ENCODE results near the gene CST9.

The CST9 gene

DNA sequence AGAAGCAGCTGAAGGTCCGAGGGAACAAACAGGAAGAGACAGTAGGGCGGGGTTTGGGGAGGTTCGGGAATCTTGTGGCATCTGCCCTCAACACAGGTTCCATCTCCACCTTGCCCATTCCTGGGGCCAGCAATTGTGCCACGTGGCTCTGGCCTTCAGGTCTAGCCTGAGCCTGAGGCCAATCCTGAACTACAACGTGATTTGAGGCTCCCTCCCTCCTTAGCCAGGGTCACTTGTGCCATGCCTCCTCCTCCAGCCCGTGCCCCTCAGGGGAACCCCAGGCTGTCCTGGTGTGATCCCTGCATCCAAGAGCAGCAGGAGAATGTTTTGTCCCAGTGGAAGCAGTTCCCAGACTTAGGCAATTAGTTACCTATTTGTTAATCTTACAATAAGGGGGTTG is 3.0 kb downstream of the CST9 start:
- no peak overlapping the region for H3K27ac ChIP-seq
- TF ChIP-seq, protein P1, sequence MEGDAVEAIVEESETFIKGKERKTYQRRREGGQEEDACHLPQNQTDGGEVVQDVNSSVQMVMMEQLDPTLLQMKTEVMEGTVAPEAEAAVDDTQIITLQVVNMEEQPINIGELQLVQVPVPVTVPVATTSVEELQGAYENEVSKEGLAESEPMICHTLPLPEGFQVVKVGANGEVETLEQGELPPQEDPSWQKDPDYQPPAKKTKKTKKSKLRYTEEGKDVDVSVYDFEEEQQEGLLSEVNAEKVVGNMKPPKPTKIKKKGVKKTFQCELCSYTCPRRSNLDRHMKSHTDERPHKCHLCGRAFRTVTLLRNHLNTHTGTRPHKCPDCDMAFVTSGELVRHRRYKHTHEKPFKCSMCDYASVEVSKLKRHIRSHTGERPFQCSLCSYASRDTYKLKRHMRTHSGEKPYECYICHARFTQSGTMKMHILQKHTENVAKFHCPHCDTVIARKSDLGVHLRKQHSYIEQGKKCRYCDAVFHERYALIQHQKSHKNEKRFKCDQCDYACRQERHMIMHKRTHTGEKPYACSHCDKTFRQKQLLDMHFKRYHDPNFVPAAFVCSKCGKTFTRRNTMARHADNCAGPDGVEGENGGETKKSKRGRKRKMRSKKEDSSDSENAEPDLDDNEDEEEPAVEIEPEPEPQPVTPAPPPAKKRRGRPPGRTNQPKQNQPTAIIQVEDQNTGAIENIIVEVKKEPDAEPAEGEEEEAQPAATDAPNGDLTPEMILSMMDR (conservative IDR thresholded peaks at IDR 0.05): no peak

DNA sequence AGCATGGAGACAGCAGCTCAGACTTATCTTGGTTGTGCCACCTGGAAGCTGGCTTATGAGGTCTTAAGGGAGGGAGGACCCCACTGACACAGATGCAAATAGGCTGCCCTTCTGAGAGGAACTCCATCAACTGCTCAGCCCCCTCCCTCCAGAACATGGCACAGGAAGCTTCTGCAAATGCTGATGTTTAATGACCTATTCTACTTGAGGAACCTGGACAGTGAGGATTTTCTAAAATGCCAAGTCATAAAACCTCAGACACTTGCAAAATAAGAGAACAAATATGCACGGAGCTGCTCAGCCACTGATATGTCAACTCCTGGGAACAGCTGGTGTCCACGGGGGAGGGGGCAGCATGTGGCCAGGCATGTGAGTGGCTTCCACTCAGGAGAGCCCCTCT is 3.5 kb downstream of the CST9 start:
- TF ChIP-seq, protein P1 (conservative IDR thresholded peaks at IDR 0.05): no peak
- no peak overlapping the region for H3K27ac ChIP-seq

DNA sequence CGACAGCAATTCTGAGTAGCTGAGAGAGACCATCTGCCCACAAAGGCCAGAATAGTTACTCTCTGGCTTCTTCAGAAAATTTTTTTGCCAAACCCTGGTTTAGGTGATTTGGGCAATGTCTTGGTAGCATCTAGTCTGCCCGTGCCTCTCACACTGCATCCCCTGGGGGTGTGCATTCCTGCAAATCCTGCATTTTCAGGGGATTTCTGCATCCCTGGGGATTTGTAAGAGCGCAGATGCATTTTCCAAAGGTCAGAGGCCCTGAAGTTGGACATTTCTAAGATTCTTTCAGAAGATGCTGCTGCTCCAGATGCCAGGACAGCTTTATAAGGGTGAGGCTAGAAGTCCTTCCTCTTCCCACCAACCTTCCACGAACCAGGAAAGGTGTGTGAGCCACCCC is 4.0 kb downstream of the CST9 start:
- TF ChIP-seq, protein P1 (conservative IDR thresholded peaks at IDR 0.05): no peak
- no peak overlapping the region for H3K27ac ChIP-seq

DNA sequence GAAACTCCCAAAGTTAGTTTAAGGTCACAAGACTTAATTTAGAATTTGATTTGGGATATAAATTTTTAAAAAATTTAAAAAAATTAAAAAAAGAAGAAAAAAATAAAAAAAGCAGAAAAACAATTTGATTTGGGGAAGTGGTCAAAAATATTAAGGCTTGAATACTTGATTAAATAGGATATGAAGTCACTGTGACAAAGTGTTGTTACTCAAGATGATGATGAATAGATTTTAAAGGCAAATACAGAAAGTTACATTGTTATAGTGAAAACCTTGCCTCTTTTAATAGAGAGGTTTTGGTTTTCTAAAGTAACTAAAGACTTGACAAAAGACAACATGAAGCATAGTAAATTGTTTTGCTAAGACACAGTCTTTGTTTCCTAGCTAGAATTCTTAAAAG is 7.2 kb downstream of the CST9 start:
- TF ChIP-seq, protein P1 (conservative IDR thresholded peaks at IDR 0.05): no peak
- H3K27ac ChIP-seq: no peak overlapping the region

DNA sequence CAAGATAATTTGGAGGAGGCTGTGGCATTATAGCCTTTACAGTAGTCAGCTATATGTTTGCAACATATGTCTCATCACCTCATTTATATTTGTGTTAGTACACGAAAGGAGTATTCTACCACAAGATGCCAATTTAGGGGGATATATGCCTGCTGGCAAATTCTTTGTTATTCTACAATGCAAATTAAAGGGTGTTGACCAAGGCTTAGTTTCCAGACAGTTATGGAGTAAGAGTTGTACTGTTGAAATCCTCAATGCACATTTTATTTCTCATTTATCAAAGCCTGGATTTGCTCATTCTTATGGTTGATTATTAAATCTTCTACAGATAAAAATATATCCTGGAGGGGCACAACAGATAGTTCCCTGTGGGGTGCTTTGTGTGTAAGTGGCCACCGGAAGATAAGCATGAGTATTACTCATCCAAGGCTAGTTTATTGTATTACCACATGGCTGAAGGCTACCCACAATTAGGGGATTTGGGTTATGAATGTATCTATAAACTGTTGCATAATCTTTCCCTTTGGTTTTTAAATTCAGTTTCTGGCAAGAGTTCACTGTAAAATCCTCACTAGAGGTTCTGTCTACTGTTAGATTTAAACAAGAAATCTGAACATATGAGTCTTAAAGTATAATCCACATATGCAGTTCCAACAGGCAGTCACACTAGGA is 9.0 kb downstream of the CST9 start:
- TF ChIP-seq, protein P1 (conservative IDR thresholded peaks at IDR 0.05): no peak

DNA sequence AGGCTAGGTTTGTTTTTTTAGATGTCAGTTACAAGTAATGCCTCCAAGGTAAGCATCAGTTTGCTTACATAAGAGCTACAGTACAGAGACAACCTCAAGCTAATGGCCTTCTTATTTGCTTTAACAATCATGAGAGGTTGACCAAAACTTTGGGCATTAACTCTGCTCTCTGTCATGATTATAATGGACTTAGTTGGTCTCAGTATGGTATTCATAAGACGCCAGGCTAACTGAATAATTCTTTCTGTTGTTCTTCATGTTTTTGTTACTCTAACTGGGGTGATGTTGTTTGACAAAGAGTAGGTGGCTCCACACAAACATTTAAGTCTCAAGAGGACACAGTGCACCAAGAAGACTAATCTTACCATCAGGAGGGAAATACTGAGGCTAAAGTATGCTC is 9.8 kb downstream of the CST9 start:
- no peak overlapping the region for H3K27ac ChIP-seq
- TF ChIP-seq, protein P1 (conservative IDR thresholded peaks at IDR 0.05): no peak

More for the DNA sequence above, 9.0 kb downstream of the CST9 start:
- no peak overlapping the region for H3K27ac ChIP-seq

DNA sequence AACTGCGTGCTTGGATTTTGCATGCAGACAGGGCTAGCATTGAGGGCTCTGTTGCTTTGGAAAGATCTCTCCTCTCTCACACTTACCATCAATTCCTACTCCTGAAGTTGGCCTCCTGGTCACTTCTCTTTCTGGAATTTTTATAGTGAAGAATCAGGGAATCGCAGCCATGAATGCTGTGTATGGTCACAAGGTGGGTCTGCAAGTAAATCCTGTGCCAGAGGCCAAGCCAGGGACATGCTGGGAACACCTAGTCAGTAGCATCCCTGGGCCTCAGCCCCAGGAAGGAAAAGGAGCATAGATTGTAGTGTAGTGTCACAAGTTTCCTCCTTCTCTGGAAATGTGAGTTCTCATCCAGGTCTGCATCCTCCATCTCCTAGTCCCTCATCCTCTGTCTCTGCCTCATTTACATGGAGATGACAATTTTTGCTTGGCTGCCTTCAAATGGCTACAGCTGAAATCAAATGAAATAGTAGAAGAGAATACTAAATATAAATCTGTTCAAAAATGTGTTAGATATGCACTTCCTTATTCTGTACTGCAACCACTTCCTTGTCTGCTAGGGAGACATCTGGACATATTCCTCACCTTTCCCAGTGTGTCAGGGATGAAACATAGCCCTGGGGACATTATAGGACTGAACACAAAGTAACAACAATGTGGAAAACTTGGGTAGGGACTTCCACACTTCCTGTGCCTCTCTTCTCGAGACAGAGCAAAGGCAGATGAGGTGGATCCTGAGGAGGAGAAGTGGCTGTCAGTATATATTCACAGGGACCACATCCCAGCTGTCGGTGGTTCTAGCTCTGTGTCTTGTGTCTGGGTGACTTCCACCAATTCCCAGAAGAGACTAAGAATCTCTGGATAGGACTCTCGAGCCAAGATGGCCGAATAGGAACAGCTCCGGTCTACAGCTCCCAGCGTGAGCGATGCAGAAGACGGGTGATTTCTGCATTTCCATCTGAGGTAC is 17.0 kb downstream of the CST9 start:
- TF ChIP-seq, protein P1 (conservative IDR thresholded peaks at IDR 0.05): no peak
- H3K27ac ChIP-seq: no peak overlapping the region; the same call in 1 of the 2 replicates
